ENCODE results near the gene SEPTIN8.

Gene SEPTIN8

DNA sequence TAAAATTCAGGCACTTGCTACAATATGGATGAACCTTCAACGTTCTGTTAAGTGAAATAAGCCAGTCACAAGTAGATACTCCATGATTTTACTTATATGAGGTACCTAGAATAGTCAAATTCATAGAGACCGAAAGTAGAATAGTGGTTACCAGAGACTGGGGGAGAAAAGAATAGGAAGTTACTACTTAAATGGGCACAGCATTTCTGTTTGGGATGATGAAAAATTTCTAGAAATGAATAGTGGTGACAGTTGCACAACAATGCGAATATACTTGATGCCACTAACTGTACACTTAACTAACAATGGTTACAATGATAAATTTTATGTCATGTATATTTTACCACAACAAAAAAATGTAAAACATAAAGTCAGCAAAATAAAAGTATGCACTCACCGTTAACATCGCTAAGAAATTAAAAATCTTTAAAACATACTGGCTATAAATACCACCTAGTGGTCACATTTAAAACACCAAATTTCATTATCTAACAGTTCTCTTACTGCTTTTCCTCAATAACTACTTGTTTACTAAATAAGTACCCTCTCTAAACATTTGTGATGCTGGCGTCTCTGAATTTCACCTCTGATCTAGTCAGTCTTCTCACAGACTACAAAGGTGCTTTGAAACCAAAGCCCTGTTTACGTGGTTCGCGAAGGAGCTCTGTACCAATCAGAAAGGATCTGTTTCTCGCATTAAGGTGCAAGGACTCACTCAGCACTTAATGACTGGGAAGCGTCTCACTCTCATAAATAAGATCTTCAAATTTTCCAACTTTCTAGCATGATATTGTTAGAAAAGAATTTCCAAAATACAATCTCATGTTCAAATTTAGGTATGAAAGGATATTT is 62.4 kb downstream of the SEPTIN8 start:
- Histone ChIP-seq H2BK5ac (ENCODE audit: low read length) (no peak overlapping the region), H3K79me1 (ENCODE audit: low read depth, low read length) (no peaks in the 10 kb centered on the region)
- no peak for DNase-seq (ENCODE audit: low spot score)

DNA sequence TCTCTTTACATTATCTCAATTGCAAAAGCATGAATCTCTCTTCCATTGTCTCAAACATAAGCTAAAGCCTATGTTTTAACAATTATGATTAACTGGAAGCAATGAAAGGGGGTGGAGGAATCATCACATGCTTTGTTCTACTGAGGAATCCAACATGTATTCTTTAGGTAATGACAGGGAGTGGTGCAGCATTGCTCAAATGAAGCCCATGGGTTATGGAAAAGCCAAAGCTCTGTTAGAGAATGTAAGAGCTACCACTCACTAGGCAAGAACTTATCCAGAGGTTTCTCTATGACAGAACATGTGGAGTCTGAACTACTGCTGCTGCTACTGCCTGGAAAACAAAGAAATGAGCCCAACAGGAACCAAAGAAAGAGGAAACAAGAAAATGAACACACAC is 68.4 kb downstream of the SEPTIN8 start:
- DNase-seq (ENCODE audit: low spot score), result no peak
- H3K79me1 ChIP-seq (ENCODE audit: low read depth, low read length), result no peaks in the 10 kb centered on the region
- H4K8ac ChIP-seq (ENCODE audit: low read depth, low read length), result no peak overlapping the region
- no peak overlapping the region for H2BK12ac ChIP-seq (ENCODE audit: low read length)
- H3K4me2 ChIP-seq (ENCODE audit: insufficient read depth, low read length, poor library complexity, severe bottlenecking), result no peak overlapping the region
- peaks cover 5% of the 10 kb centered on the region in 2 donors for H3K36me3 ChIP-seq (replicated peaks in 1 of 2; ENCODE audit: control insufficient read depth in 2 of 2, insufficient read depth in 2 of 2, low read length in 2 of 2)
- H3K27me3 ChIP-seq (ENCODE audit: control insufficient read depth in 3 of 3, insufficient read depth in 3 of 3, low read depth in 1 of 3, low read length in 3 of 3), result no peaks in the 10 kb centered on the region
- H2BK15ac ChIP-seq (ENCODE audit: low read length), result no peak overlapping the region
- H3K18ac ChIP-seq (ENCODE audit: low read length), result no peak overlapping the region
- no peaks in the 10 kb centered on the region for H3K4me1 ChIP-seq (ENCODE audit: control insufficient read depth in 2 of 2, insufficient read depth in 1 of 2, low read depth in 1 of 2, low read length in 2 of 2)
- no peaks in the 10 kb centered on the region for H3K9me3 ChIP-seq (replicated peaks in 1 of 2; ENCODE audit: control insufficient read depth in 2 of 2, insufficient read depth in 1 of 2, low read depth in 1 of 2, low read length in 2 of 2)
- H4K91ac ChIP-seq (ENCODE audit: low read depth, low read length, poor library complexity), result no peak overlapping the region
- H3K4me3 ChIP-seq (ENCODE audit: low read length in 2 of 2), result no peak overlapping the region
- H3K4ac ChIP-seq (ENCODE audit: low read length), result no peak overlapping the region
- no peak overlapping the region for H3K9ac ChIP-seq (ENCODE audit: low read depth, low read length, poor library complexity)
- H2AFZ ChIP-seq (ENCODE audit: low read length), result no peak overlapping the region
- no peak overlapping the region for H2BK120ac ChIP-seq (ENCODE audit: low read depth, low read length)
- H3K14ac ChIP-seq (ENCODE audit: low read length), result no peak overlapping the region
- H2AK5ac ChIP-seq (ENCODE audit: low read depth, low read length), result no peak overlapping the region
- no peak overlapping the region for H2BK5ac ChIP-seq (ENCODE audit: low read length)
- H3K27ac ChIP-seq (replicated peaks; ENCODE audit: low read length), result no peak overlapping the region
- H3K23ac ChIP-seq (ENCODE audit: low read depth, low read length, poor library complexity), result no peak overlapping the region

More for the DNA sequence above, 62.4 kb downstream of the SEPTIN8 start:
- no peak overlapping the region for H2BK120ac ChIP-seq (ENCODE audit: low read depth, low read length)
- WGBS, 2 donors (ENCODE audit: extremely low coverage in 2 of 2, insufficient read length in 2 of 2, insufficient replicate concordance in 1 of 2), result no CpG with 5 or more reads among the region's 11 CpGs
- no peak overlapping the region for H2BK12ac ChIP-seq (ENCODE audit: low read length)
- no peaks in the 10 kb centered on the region for H3K27me3 ChIP-seq (ENCODE audit: control insufficient read depth in 3 of 3, insufficient read depth in 3 of 3, low read depth in 1 of 3, low read length in 3 of 3)
- no peak overlapping the region for H3K14ac ChIP-seq (ENCODE audit: low read length)
- H2BK15ac ChIP-seq (ENCODE audit: low read length), result no peak overlapping the region
- H3K4me1 ChIP-seq (ENCODE audit: control insufficient read depth in 2 of 2, insufficient read depth in 1 of 2, low read depth in 1 of 2, low read length in 2 of 2), result no peaks in the 10 kb centered on the region
- H3K4ac ChIP-seq (ENCODE audit: low read length), result no peak overlapping the region
- no peak overlapping the region for H3K18ac ChIP-seq (ENCODE audit: low read length)
- H2AK5ac ChIP-seq (ENCODE audit: low read depth, low read length), result no peak overlapping the region
- H3K27ac ChIP-seq (replicated peaks; ENCODE audit: low read length), result no peak overlapping the region
- H3K23ac ChIP-seq (ENCODE audit: low read depth, low read length, poor library complexity), result no peak overlapping the region
- no peak overlapping the region for H4K8ac ChIP-seq (ENCODE audit: low read depth, low read length)
- no peak overlapping the region for H2AFZ ChIP-seq (ENCODE audit: low read length)
- no peak overlapping the region for H3K4me3 ChIP-seq (ENCODE audit: low read length in 2 of 2)
- peaks cover 6 to 11% of the 10 kb centered on the region in 2 donors for H3K36me3 ChIP-seq (replicated peaks in 1 of 2; ENCODE audit: control insufficient read depth in 2 of 2, insufficient read depth in 2 of 2, low read length in 2 of 2)
- no peak overlapping the region for H4K91ac ChIP-seq (ENCODE audit: low read depth, low read length, poor library complexity)
- no peaks in the 10 kb centered on the region for H3K9me3 ChIP-seq (replicated peaks in 1 of 2; ENCODE audit: control insufficient read depth in 2 of 2, insufficient read depth in 1 of 2, low read depth in 1 of 2, low read length in 2 of 2)
- no peak overlapping the region for H3K4me2 ChIP-seq (ENCODE audit: insufficient read depth, low read length, poor library complexity, severe bottlenecking)
- H3K9ac ChIP-seq (ENCODE audit: low read depth, low read length, poor library complexity), result no peak overlapping the region

DNA sequence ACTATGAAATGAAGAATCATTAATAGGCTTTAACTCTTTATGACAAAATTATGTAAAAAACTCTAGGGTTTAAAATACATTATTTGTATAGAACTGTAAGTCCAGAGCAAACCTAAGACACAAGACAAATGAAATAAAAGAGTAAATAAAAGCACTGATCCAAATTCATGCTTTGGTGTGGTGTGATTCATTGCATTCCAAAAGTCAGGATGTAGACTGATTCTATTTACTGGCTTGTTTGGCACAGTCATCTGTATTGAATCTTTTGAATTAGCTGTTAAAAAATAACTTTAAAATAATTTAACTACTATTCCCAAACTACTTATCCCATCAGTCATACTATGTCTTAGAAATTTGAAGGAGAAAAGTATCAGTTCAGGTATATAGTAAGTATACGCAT is 72.2 kb downstream of the SEPTIN8 start:
- no peak overlapping the region for H2BK12ac ChIP-seq (ENCODE audit: low read length)
- no peaks in the 10 kb centered on the region for H3K27me3 ChIP-seq (ENCODE audit: control insufficient read depth in 3 of 3, insufficient read depth in 3 of 3, low read depth in 1 of 3, low read length in 3 of 3)
- no peak overlapping the region for H3K18ac ChIP-seq (ENCODE audit: low read length)
- H2BK15ac ChIP-seq (ENCODE audit: low read length), result no peak overlapping the region
- no peak overlapping the region for H2BK5ac ChIP-seq (ENCODE audit: low read length)
- no peak overlapping the region for H2AFZ ChIP-seq (ENCODE audit: low read length)
- H4K8ac ChIP-seq (ENCODE audit: low read depth, low read length), result no peak overlapping the region
- H3K23ac ChIP-seq (ENCODE audit: low read depth, low read length, poor library complexity), result no peak overlapping the region
- WGBS, 2 donors (ENCODE audit: extremely low coverage in 2 of 2, insufficient read length in 2 of 2, insufficient replicate concordance in 1 of 2), result no CpG with 5 or more reads among the region's 1 CpG
- H3K79me1 ChIP-seq (ENCODE audit: low read depth, low read length), result no peaks in the 10 kb centered on the region
- no peak overlapping the region for H3K4ac ChIP-seq (ENCODE audit: low read length)
- no peak overlapping the region for H2AK5ac ChIP-seq (ENCODE audit: low read depth, low read length)
- H4K91ac ChIP-seq (ENCODE audit: low read depth, low read length, poor library complexity), result no peak overlapping the region
- H3K36me3 ChIP-seq (replicated peaks in 1 of 2; ENCODE audit: control insufficient read depth in 2 of 2, insufficient read depth in 2 of 2, low read length in 2 of 2), result peaks cover 9 to 36% of the 10 kb centered on the region in 2 donors
- DNase-seq (ENCODE audit: low spot score), result no peak
- H3K14ac ChIP-seq (ENCODE audit: low read length), result no peak overlapping the region
- H3K4me3 ChIP-seq (ENCODE audit: low read length in 2 of 2), result no peak overlapping the region
- no peak overlapping the region for H3K27ac ChIP-seq (replicated peaks; ENCODE audit: low read length)
- H3K9ac ChIP-seq (ENCODE audit: low read depth, low read length, poor library complexity), result no peak overlapping the region
- H3K4me1 ChIP-seq (ENCODE audit: control insufficient read depth in 2 of 2, insufficient read depth in 1 of 2, low read depth in 1 of 2, low read length in 2 of 2), result no peaks in the 10 kb centered on the region
- H2BK120ac ChIP-seq (ENCODE audit: low read depth, low read length), result no peak overlapping the region
- H3K4me2 ChIP-seq (ENCODE audit: insufficient read depth, low read length, poor library complexity, severe bottlenecking), result no peak overlapping the region
- no peaks in the 10 kb centered on the region for H3K9me3 ChIP-seq (replicated peaks in 1 of 2; ENCODE audit: control insufficient read depth in 2 of 2, insufficient read depth in 1 of 2, low read depth in 1 of 2, low read length in 2 of 2)

Data from neuronal stem cell (in vitro differentiated cells).